Hepatocyte (in vitro differentiated cells): ENCODE data around the gene HIBCH. TPM values are rescaled to one million over a fixed set of nuclear protein-coding genes. Genes with fewer than 3 reads are reported as not detected.

Source experiments
- DNase-seq: peaks from one replicate; pipeline ENCODE4 v3.0.0-alpha.2; 2016; ENCODE audit warnings: low spot score
- H2AFZ ChIP-seq: fragments of 200-600 bp; sonication (generic); 2 replicates; pipeline ENCODE4 v1.6.0; 2016; ENCODE audit warnings: antibody characterized with exemption, mild to moderate bottlenecking
- H3K27ac ChIP-seq: fragments of 200-600 bp; sonication (generic); 2 replicates; pipeline ENCODE4 v1.5.1; 2016; ENCODE audit warnings: mild to moderate bottlenecking
- H3K27me3 ChIP-seq: fragments of 200-600 bp; sonication (generic); 2 replicates; pipeline ENCODE4 v1.6.1; 2016
- H3K36me3 ChIP-seq: fragments of 200-600 bp; sonication (generic); replicated peaks from 2 replicates; pipeline ENCODE4 v1.5.1; 2016; ENCODE audit warnings: low read depth; ENCODE audit not compliant: insufficient read depth
- H3K4me1 ChIP-seq: fragments of 200-600 bp; sonication (generic); 2 replicates; pipeline ENCODE4 v1.5.1; 2016; ENCODE audit warnings: mild to moderate bottlenecking, moderate library complexity; ENCODE audit not compliant: insufficient read depth
- H3K4me2 ChIP-seq: fragments of 200-600 bp; sonication (generic); 2 replicates; pipeline ENCODE4 v1.6.0; 2016
- H3K4me3 ChIP-seq: fragments of 200-600 bp; sonication (generic); 2 replicates; pipeline ENCODE4 v1.5.1; 2016; ENCODE audit warnings: mild to moderate bottlenecking
- H3K79me2 ChIP-seq: fragments of 200-600 bp; sonication (generic); 2 replicates; pipeline ENCODE4 v1.6.0; 2017; ENCODE audit warnings: mild to moderate bottlenecking
- H3K9me2 ChIP-seq: fragments of 200-600 bp; sonication (generic); replicated peaks from 2 replicates; pipeline ENCODE4 v1.6.0; 2017; ENCODE audit warnings: mild to moderate bottlenecking; ENCODE audit not compliant: insufficient read depth
- H3K9me3 ChIP-seq: fragments of 200-600 bp; sonication (generic); 2 replicates; pipeline ENCODE4 v1.5.1; 2016; ENCODE audit warnings: low read depth, mild to moderate bottlenecking
- H4K20me1 ChIP-seq: fragments of 200-600 bp; sonication (generic); 2 replicates; pipeline ENCODE4 v1.6.0; 2016; ENCODE audit warnings: mild to moderate bottlenecking; ENCODE audit not compliant: insufficient read depth, poor library complexity, severe bottlenecking
- EZH2 ChIP-seq: fragments of 200-600 bp; sonication (generic); IDR thresholded peaks from 2 replicates; pipeline ENCODE4 v1.6.1; 2016; ENCODE audit warnings: antibody characterized with exemption, mild to moderate bottlenecking, borderline replicate concordance
- EZH2phosphoT487 ChIP-seq: fragments of 200-600 bp; sonication (generic); IDR thresholded peaks from one replicate; pipeline ENCODE4 v1.6.1; 2018; ENCODE audit warnings: antibody characterized with exemption, mild to moderate bottlenecking, low read depth, moderate library complexity; ENCODE audit not compliant: unreplicated experiment, severe bottlenecking
- WGBS: methylation state at CpG from one replicate; pipeline ENCODE4 v1.1.6; 2016; ENCODE audit warnings: low lambda C conversion rate; ENCODE audit errors: missing lambda C conversion rate; 5-methylcytosine and 5-hydroxymethylcytosine counted together
- polyA plus RNA-seq: library from polyadenylated mRNA; unstranded; fragments of >200 nt; fragmentation: Nextera tagmentation; extraction: Ambion mirVana; gene quantifications from 2 replicates; pipeline ENCODE4 v1.2.1, GENCODE V29; 2016
- total RNA-seq: library from RNA; depleted of rRNA; stranded (reverse); fragments of >200 nt; gene quantifications from 2 replicates; pipeline ENCODE4 v1.2.3, GENCODE V29; 2014
- TF ChIP-seq, protein P1 (sequence below): fragments of 200-600 bp; sonication (generic); IDR thresholded peaks from 2 replicates; pipeline ENCODE4 v1.5.1; 2016; ENCODE audit warnings: antibody characterized with exemption, mild to moderate bottlenecking; ENCODE audit not compliant: poor library complexity

The HIBCH gene
- total and polyA plus RNA-seq, 2 experiments from 2014 or later, result 30.9 to 57.0 TPM

DNA sequence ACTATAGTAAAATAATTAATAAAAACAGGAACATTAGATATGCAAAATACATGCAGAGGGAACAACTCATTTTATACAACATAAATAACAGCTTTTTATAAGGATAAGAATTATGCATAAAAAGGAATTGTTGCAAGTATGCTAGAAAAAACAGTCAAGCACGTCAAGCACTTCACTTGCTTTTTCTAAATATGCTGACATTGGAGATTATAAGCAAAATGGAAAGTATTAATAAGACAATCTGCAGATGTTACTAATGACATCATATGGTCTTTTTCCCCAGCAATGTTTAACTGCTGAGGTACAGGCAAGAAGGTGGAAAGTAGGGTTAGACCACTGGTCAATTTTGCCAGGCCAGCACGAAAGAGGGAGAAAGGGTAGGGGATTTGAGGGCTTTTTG lies 111.7 kb downstream of the HIBCH start:
- no peak overlapping the region for H2AFZ ChIP-seq
- 73% methylated on average over 2 of the region's 2 CpGs for WGBS

DNA sequence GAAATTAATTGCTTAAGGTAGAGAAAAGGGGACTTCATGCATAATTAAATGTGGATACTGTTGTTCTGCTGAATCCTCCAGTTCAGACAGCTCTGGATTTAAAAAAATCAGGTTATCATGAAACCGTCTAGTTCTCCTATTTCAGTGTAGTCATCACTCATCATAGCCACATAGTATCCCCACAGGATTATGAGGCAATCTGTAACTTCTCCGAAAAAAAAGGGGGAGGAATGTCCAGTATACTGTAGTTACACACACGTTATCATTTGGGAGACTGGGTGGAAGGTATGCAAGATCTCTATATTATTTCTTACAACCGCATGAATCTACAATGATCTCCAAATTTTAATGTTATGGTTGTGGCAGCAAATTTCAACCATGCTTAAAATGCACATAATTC lies 114.0 kb downstream of the HIBCH start:
- TF ChIP-seq, protein P1, sequence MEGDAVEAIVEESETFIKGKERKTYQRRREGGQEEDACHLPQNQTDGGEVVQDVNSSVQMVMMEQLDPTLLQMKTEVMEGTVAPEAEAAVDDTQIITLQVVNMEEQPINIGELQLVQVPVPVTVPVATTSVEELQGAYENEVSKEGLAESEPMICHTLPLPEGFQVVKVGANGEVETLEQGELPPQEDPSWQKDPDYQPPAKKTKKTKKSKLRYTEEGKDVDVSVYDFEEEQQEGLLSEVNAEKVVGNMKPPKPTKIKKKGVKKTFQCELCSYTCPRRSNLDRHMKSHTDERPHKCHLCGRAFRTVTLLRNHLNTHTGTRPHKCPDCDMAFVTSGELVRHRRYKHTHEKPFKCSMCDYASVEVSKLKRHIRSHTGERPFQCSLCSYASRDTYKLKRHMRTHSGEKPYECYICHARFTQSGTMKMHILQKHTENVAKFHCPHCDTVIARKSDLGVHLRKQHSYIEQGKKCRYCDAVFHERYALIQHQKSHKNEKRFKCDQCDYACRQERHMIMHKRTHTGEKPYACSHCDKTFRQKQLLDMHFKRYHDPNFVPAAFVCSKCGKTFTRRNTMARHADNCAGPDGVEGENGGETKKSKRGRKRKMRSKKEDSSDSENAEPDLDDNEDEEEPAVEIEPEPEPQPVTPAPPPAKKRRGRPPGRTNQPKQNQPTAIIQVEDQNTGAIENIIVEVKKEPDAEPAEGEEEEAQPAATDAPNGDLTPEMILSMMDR, result no peak
- TF ChIP-seq EZH2, result no peak
- no peak for TF ChIP-seq EZH2phosphoT487
- 62% methylated on average over 4 of the region's 4 CpGs for WGBS
- no peak for DNase-seq

More for the DNA sequence above, 111.7 kb downstream of the HIBCH start:
- H3K36me3 ChIP-seq, result peaks cover 4% of the 10 kb centered on the region
- H3K27ac ChIP-seq, result no peak overlapping the region
- H3K4me1 ChIP-seq, result no peaks in the 10 kb centered on the region
- no peak overlapping the region for H3K4me2 ChIP-seq
- TF ChIP-seq, protein P1, result no peak
- no peak for TF ChIP-seq EZH2phosphoT487
- no peak for TF ChIP-seq EZH2
- H3K9me3 ChIP-seq, result no peaks in the 10 kb centered on the region
- no peak overlapping the region for H3K4me3 ChIP-seq
- H3K79me2 ChIP-seq, result no peaks in the 10 kb centered on the region
- H3K27me3 ChIP-seq, result no peaks in the 10 kb centered on the region
- H3K9me2 ChIP-seq, result no peaks in the 10 kb centered on the region
- no peak for DNase-seq
- H4K20me1 ChIP-seq, result no peaks in the 10 kb centered on the region

DNA sequence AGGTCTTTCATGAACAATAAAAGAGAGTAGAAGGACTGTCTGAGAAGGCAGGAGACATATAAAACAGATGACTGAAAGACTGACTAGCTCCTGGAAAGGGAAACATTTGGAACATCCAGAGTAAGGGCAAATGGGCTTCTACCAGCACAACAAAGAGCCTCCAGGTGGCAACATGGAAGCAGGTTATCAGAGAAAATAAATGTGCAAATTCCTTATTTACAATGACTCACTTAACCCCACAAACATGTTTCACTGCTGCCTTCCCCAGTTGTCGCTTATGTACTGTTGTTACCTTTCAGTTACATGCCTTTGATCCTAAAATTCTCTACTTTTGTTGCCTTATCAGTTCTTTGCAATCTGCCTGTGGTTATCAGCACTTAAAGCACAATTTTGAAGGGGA lies 117.0 kb downstream of the HIBCH start:
- 88% methylated on average over 1 of the region's 1 CpG for WGBS
- Histone ChIP-seq H3K9me2 (no peaks in the 10 kb centered on the region), H3K36me3 (peaks cover 4% of the 10 kb centered on the region), H3K4me2 (no peak overlapping the region), H2AFZ (no peak overlapping the region), H3K27me3 (no peaks in the 10 kb centered on the region), H3K4me3 (no peak overlapping the region), H3K79me2 (no peaks in the 10 kb centered on the region), H4K20me1 (no peaks in the 10 kb centered on the region), H3K9me3 (no peaks in the 10 kb centered on the region), H3K27ac (no peak overlapping the region), H3K4me1 (peaks cover 17% of the 10 kb centered on the region)
- TF ChIP-seq EZH2phosphoT487, result no peak
- TF ChIP-seq, protein P1, result peak; percentile 4
- DNase-seq, result no peak

More for the DNA sequence above, 114.0 kb downstream of the HIBCH start:
- Histone ChIP-seq H3K79me2 (no peaks in the 10 kb centered on the region), H3K36me3 (peaks cover 4% of the 10 kb centered on the region), H2AFZ (no peak overlapping the region), H3K4me3 (no peak overlapping the region), H4K20me1 (no peaks in the 10 kb centered on the region), H3K4me1 (peaks cover 5% of the 10 kb centered on the region), H3K27me3 (no peaks in the 10 kb centered on the region), H3K27ac (no peak overlapping the region), H3K9me3 (no peaks in the 10 kb centered on the region), H3K4me2 (no peak overlapping the region), H3K9me2 (no peaks in the 10 kb centered on the region)

DNA sequence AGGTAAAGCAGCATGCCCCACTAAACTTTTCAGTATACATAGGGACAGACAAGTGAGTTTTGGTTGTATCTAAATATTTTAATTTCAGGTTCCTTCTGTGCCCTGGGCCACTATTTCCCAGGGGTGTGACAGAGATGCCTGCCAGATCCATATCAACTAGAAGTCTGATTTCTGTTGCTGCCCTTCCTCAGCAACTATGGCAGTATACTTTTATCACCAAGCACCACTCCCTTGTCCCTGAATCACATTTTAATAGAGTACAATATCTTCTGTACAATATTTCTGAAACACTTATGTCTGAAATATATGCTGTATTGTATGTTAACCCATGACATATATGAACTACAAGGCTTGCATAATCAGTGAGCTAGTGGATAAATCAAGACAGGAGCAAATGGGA lies 117.6 kb downstream of the HIBCH start:
- TF ChIP-seq, protein P1, result no peak
- TF ChIP-seq EZH2phosphoT487 (no peak), EZH2 (no peak)
- no peak overlapping the region for H3K4me2 ChIP-seq
- H3K4me3 ChIP-seq, result no peak overlapping the region
- H3K36me3 ChIP-seq, result peaks cover 4% of the 10 kb centered on the region
- peaks cover 17% of the 10 kb centered on the region for H3K4me1 ChIP-seq
- H4K20me1 ChIP-seq, result no peaks in the 10 kb centered on the region
- H3K9me2 ChIP-seq, result no peaks in the 10 kb centered on the region
- DNase-seq, result no peak
- H2AFZ ChIP-seq, result no peak overlapping the region
- no peaks in the 10 kb centered on the region for H3K79me2 ChIP-seq
- no peaks in the 10 kb centered on the region for H3K27me3 ChIP-seq
- H3K9me3 ChIP-seq, result no peaks in the 10 kb centered on the region
- no peak overlapping the region for H3K27ac ChIP-seq
